Osteoblast (primary cell): ENCODE measurements around the gene ZNF513. TPM values are rescaled to one million over a fixed set of nuclear protein-coding genes. Genes with fewer than 3 reads are reported as not detected.
"Not testable (repeated sequence)": the region's sequence is repeated elsewhere in the genome, so short reads cannot be mapped to it uniquely, and the experiment has no call there.

ENCODE experiments used
- DNase-seq: peaks from one replicate; pipeline ENCODE4 v3.0.0; 2011; ENCODE audit warnings: low spot score, mixed read lengths; ENCODE audit not compliant: insufficient read length; ENCODE audit errors: missing footprints
- H2AFZ ChIP-seq: 2 replicates; pipeline ENCODE4 v1.6.0; 2011; ENCODE audit warnings: mild to moderate bottlenecking, low read length
- H3K27ac ChIP-seq: 2 replicates; pipeline ENCODE4 v1.5.1; 2011; ENCODE audit warnings: mild to moderate bottlenecking, low read depth, low read length, moderate library complexity
- H3K27me3 ChIP-seq: 2 replicates; pipeline ENCODE4 v1.6.0; 2012; ENCODE audit warnings: mild to moderate bottlenecking, control low read depth, inconsistent platforms, low read length, moderate library complexity; ENCODE audit not compliant: insufficient read depth
- H3K36me3 ChIP-seq: 2 replicates; pipeline ENCODE4 v1.5.1; 2011; ENCODE audit warnings: mild to moderate bottlenecking, low read length, control low read depth, moderate library complexity; ENCODE audit not compliant: insufficient read depth
- H3K4me1 ChIP-seq: 2 replicates; pipeline ENCODE4 v1.5.1; 2011; ENCODE audit warnings: mild to moderate bottlenecking, low read length, control low read depth, moderate library complexity; ENCODE audit not compliant: insufficient read depth
- H3K4me2 ChIP-seq: 2 replicates; pipeline ENCODE4 v1.6.0; 2011; ENCODE audit warnings: mild to moderate bottlenecking, low read length; ENCODE audit not compliant: insufficient read depth
- H3K4me3 ChIP-seq: fragments of 200-600 bp; sonication (generic); 3 replicates; pipeline ENCODE4 v1.5.1; 2012; ENCODE audit warnings: mild to moderate bottlenecking, low read length, inconsistent platforms; ENCODE audit not compliant: insufficient read depth
- H3K79me2 ChIP-seq: 2 replicates; pipeline ENCODE4 v1.6.0; 2012; ENCODE audit warnings: mild to moderate bottlenecking, low read length, control low read depth, inconsistent platforms; ENCODE audit not compliant: insufficient read depth
- H3K9me3 ChIP-seq: 2 replicates; pipeline ENCODE4 v1.5.1; 2011; ENCODE audit warnings: low read depth, low read length, control low read depth
- H4K20me1 ChIP-seq: 2 replicates; pipeline ENCODE4 v1.6.0; 2012; ENCODE audit warnings: mild to moderate bottlenecking, low read length, control low read depth; ENCODE audit not compliant: insufficient read depth
- CTCF ChIP-seq: IDR thresholded peaks from 2 replicates; pipeline ENCODE4 v1.5.1; 2011; ENCODE audit warnings: mild to moderate bottlenecking, low read depth, low read length, moderate library complexity; ENCODE audit errors: extremely low read depth
- total RNA-seq: library from RNA; depleted of rRNA; stranded (reverse); fragments of >200 nt; gene quantifications from 2 replicates; pipeline ENCODE4 v1.2.3, GENCODE V29; 2012

Gene ZNF513
- total RNA-seq, 1 donor: 8.3 TPM

GRCh38 chr2:27356056-27356381 is 24.5 kb downstream of the ZNF513 start:
- peaks cover 6% of the 10 kb centered on the region for H4K20me1 ChIP-seq
- H3K4me1 ChIP-seq: peaks cover 21% of the 10 kb centered on the region
- no peaks in the 10 kb centered on the region for H3K27me3 ChIP-seq
- peaks cover 66% of the 10 kb centered on the region for H3K79me2 ChIP-seq
- peak overlapping the region; percentile 91 for H3K27ac ChIP-seq
- no peak for DNase-seq
- H2AFZ ChIP-seq: peak overlapping the region; percentile 99
- no peaks in the 10 kb centered on the region for H3K9me3 ChIP-seq
- no peak for TF ChIP-seq CTCF
- no peaks in the 10 kb centered on the region for H3K36me3 ChIP-seq
- H3K4me3 ChIP-seq: peak overlapping the region; percentile 85
- peak overlapping the region; percentile 68 for H3K4me2 ChIP-seq

- H3K4me3 ChIP-seq: no peak overlapping the region
- no peaks in the 10 kb centered on the region for H3K9me3 ChIP-seq
- H3K79me2 ChIP-seq: peaks cover 78% of the 10 kb centered on the region
- no peaks in the 10 kb centered on the region for H3K27me3 ChIP-seq
- no peak overlapping the region for H2AFZ ChIP-seq
- no peak for TF ChIP-seq CTCF
- H3K4me2 ChIP-seq: peak overlapping the region; percentile 12
- H3K27ac ChIP-seq: no peak overlapping the region
- peaks cover 6% of the 10 kb centered on the region for H4K20me1 ChIP-seq
- no peak for DNase-seq
- H3K4me1 ChIP-seq: peaks cover 21% of the 10 kb centered on the region
- H3K36me3 ChIP-seq: no peaks in the 10 kb centered on the region
Measured at GRCh38 chr2:27354597-27354927, 26.0 kb downstream of the ZNF513 start.

GRCh38 chr2:27353762-27354596 is 26.6 kb downstream of the ZNF513 start:
- DNase-seq: no peak
- Histone ChIP-seq H3K27ac (peak overlapping the region; percentile 59), H3K9me3 (no peaks in the 10 kb centered on the region), H3K4me2 (peak overlapping the region; percentile 12), H3K4me1 (peaks cover 21% of the 10 kb centered on the region), H3K27me3 (no peaks in the 10 kb centered on the region), H4K20me1 (peaks cover 6% of the 10 kb centered on the region), H3K79me2 (peaks cover 81% of the 10 kb centered on the region), H3K4me3 (no peak overlapping the region), H2AFZ (no peak overlapping the region), H3K36me3 (no peaks in the 10 kb centered on the region)
- no peak for TF ChIP-seq CTCF

- not testable (repeated sequence) for H3K9me3 ChIP-seq, DNase-seq, H3K4me3 ChIP-seq, H3K4me2 ChIP-seq, H4K20me1 ChIP-seq, H3K36me3 ChIP-seq, H2AFZ ChIP-seq, H3K27me3 ChIP-seq
- H3K4me1 ChIP-seq: peaks cover 21% of the 10 kb centered on the region
- peaks cover 81% of the 10 kb centered on the region for H3K79me2 ChIP-seq
- H3K27ac ChIP-seq: peak overlapping the region; percentile 59
Measured at GRCh38 chr2:27353386-27353761, 27.2 kb downstream of the ZNF513 start.
